Stimulated activated CD4-positive, alpha-beta T cell treated with anti-CD3 and anti-CD28 coated beads, Interleukin-4, amount 100 ng/mL, for 48 hours (primary cell): Measurements from ENCODE around the gene SLC5A10.
"Not testable (repeated sequence)": the region's sequence is repeated elsewhere in the genome, so short reads cannot be mapped to it uniquely, and the experiment has no call there.

Experiments
- DNase-seq, 2 donors: peaks; one replicate each; pipeline ENCODE4 v3.0.0-alpha.2; 2020; ENCODE audit warnings: low read depth in 2 of 2

Gene SLC5A10

GRCh38 chr17:18951941-18952842, at the start of gene SLC5A10:
Gene SLC5A10, plus strand, starts transcription at chr17:18952165. Its CDS starts 41 bp downstream, at chr17:18952206.
- no peak for DNase-seq

- no peak for DNase-seq
Observed at GRCh38 chr17:18904482-18904881, 47.5 kb upstream of the SLC5A10 start.

GRCh38 chr17:18905226-18905625, 46.7 kb upstream of the SLC5A10 start:
- DNase-seq = no peak

- no peak for DNase-seq
Observed at GRCh38 chr17:18910326-18910725, 41.6 kb upstream of the SLC5A10 start.

GRCh38 chr17:18910881-18911280, 41.1 kb upstream of the SLC5A10 start:
- no peak for DNase-seq

GRCh38 chr17:18916816-18917500, 35.0 kb upstream of the SLC5A10 start:
- DNase-seq = no peak

- no peak for DNase-seq
Observed at GRCh38 chr17:18917506-18918032, 34.4 kb upstream of the SLC5A10 start.

GRCh38 chr17:18919963-18920362, 32.0 kb upstream of the SLC5A10 start:
- no peak for DNase-seq

- no peak for DNase-seq
Observed at GRCh38 chr17:18920911-18921441, 31.0 kb upstream of the SLC5A10 start.

- no peak for DNase-seq
Observed at GRCh38 chr17:18921485-18921884, 30.5 kb upstream of the SLC5A10 start.

GRCh38 chr17:18921912-18922451, 30.0 kb upstream of the SLC5A10 start:
- no peak for DNase-seq

GRCh38 chr17:18922596-18922995, 29.4 kb upstream of the SLC5A10 start:
- not testable (repeated sequence) for DNase-seq

GRCh38 chr17:18925187-18925586, 26.8 kb upstream of the SLC5A10 start:
- no peak for DNase-seq

- no peak for DNase-seq
Observed at GRCh38 chr17:18928628-18929125, 23.3 kb upstream of the SLC5A10 start.

GRCh38 chr17:18932360-18933055, 19.5 kb upstream of the SLC5A10 start:
- DNase-seq = no peak

- DNase-seq = no peak
Observed at GRCh38 chr17:18933102-18934058, 18.6 kb upstream of the SLC5A10 start.

GRCh38 chr17:18937981-18938691, 13.8 kb upstream of the SLC5A10 start:
- no peak for DNase-seq

- no peak for DNase-seq
Observed at GRCh38 chr17:18938692-18939023, 13.3 kb upstream of the SLC5A10 start.

- DNase-seq = no peak
Observed at GRCh38 chr17:18944646-18945045, 7.3 kb upstream of the SLC5A10 start.

GRCh38 chr17:18946536-18946935, 5.4 kb upstream of the SLC5A10 start:
- no peak for DNase-seq
